ENCODE data around the gene FBH1. TPM values are rescaled to one million over a fixed set of nuclear protein-coding genes. Genes with fewer than 3 reads are reported as not detected.

Gene FBH1
- total and polyA plus RNA-seq, 9 of the 15 experiments (the other 6 are each of a cell fraction or from before 2014, with no cell fraction given), result 13.4 to 108 (median 77.8) TPM

DNA sequence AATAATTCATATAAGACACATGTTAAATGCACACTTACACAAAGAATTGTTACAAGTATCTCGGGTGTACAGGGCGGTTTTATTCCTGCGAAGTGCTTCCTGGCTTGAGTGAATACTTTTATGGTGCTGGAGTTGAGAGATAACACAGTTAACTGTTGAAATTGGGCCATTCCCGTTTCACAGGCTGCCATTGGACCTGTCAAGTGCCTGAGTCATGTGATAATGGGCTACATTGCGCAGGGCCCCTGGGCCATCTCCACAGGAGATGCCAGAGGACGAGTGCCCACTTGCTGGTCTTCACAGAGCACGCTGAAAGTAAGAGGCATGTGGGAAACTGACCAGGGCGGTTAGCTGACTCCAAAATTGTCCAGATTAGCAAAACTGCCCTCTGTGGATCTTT lies 4.8 kb downstream of the FBH1 start (continued):
- TF ChIP-seq, protein P1, sequence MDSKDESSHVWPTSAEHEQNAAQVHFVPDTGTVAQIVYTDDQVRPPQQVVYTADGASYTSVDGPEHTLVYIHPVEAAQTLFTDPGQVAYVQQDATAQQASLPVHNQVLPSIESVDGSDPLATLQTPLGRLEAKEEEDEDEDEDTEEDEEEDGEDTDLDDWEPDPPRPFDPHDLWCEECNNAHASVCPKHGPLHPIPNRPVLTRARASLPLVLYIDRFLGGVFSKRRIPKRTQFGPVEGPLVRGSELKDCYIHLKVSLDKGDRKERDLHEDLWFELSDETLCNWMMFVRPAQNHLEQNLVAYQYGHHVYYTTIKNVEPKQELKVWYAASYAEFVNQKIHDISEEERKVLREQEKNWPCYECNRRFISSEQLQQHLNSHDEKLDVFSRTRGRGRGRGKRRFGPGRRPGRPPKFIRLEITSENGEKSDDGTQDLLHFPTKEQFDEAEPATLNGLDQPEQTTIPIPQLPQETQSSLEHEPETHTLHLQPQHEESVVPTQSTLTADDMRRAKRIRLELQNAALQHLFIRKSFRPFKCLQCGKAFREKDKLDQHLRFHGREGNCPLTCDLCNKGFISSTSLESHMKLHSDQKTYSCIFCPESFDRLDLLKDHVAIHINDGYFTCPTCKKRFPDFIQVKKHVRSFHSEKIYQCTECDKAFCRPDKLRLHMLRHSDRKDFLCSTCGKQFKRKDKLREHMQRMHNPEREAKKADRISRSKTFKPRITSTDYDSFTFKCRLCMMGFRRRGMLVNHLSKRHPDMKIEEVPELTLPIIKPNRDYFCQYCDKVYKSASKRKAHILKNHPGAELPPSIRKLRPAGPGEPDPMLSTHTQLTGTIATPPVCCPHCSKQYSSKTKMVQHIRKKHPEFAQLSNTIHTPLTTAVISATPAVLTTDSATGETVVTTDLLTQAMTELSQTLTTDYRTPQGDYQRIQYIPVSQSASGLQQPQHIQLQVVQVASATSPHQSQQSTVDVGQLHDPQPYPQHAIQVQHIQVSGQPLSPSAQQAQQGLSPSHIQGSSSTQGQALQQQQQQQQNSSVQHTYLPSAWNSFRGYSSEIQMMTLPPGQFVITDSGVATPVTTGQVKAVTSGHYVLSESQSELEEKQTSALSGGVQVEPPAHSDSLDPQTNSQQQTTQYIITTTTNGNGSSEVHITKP (IDR thresholded peaks at IDR 0.05; ENCODE audit: partially characterized antibody), result no peak
- TF ChIP-seq ZNF184 (CRISPR knock-in tag; IDR thresholded peaks at IDR 0.05) (no peak), KAT7 (CRISPR knock-in tag; IDR thresholded peaks at IDR 0.05; ENCODE audit: borderline replicate concordance) (no peak), MIER1 (IDR thresholded peaks at IDR 0.05; ENCODE audit: low read depth) (no peak), ZBTB33 (CRISPR knock-in tag; IDR thresholded peaks at IDR 0.05) (no peak), ATF7 (IDR thresholded peaks at IDR 0.05) (0 out of 2 replicates have a peak, but pooled peaks have one; percentile 32), TOE1 (IDR thresholded peaks at IDR 0.05; ENCODE audit: borderline replicate concordance) (peak; percentile 88), TOE1 (CRISPR knock-in tag; IDR thresholded peaks at IDR 0.05; ENCODE audit: borderline replicate concordance, low read depth) (no peak), POLR2B (IDR thresholded peaks at IDR 0.05; ENCODE audit: low read depth, partially characterized antibody) (no peak), SAP30 (IDR thresholded peaks at IDR 0.05; ENCODE audit: borderline replicate concordance, insufficient read depth, low read depth, low read length, poor library complexity, severe bottlenecking) (no peak), ZNF561 (CRISPR knock-in tag; conservative IDR thresholded peaks at IDR 0.05) (no peak), AFF1 (IDR thresholded peaks at IDR 0.05; ENCODE audit: low read depth in 1 of 2, partially characterized antibody in 2 of 2) (no peak), FOXM1 (IDR thresholded peaks at IDR 0.05; ENCODE audit: low read depth) (peak; percentile 68; the same call in 1 of the 2 replicates), FOXM1 (CRISPR knock-in tag; IDR thresholded peaks at IDR 0.05; ENCODE audit: low read depth) (no peak)
- TF ChIP-seq, protein P2, sequence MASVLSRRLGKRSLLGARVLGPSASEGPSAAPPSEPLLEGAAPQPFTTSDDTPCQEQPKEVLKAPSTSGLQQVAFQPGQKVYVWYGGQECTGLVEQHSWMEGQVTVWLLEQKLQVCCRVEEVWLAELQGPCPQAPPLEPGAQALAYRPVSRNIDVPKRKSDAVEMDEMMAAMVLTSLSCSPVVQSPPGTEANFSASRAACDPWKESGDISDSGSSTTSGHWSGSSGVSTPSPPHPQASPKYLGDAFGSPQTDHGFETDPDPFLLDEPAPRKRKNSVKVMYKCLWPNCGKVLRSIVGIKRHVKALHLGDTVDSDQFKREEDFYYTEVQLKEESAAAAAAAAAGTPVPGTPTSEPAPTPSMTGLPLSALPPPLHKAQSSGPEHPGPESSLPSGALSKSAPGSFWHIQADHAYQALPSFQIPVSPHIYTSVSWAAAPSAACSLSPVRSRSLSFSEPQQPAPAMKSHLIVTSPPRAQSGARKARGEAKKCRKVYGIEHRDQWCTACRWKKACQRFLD (CRISPR knock-in tag; IDR thresholded peaks at IDR 0.05), result peak; percentile 78; the same call in 1 of the 2 replicates

All from K562 (cell line).